ENCODE results near the gene RAB9A. TPM values are rescaled to one million over a fixed set of nuclear protein-coding genes. Genes with fewer than 3 reads are reported as not detected.
A peak's percentile ranks its signal among the peaks of the same experiment; 100 is the strongest.

RAB9A gene
- polyA plus RNA-seq, 1 of the 3 experiments (the other 2 are of a cell fraction): 15.3 TPM

GRCh38 chrX:13703135-13703534 lies 14.2 kb downstream of the RAB9A start (continued):
- TF ChIP-seq USF1 (IDR thresholded peaks at IDR 0.05; ENCODE audit: borderline replicate concordance, low read depth): no peak

- no peaks in the 10 kb centered on the region for H3K9me3 ChIP-seq
- POLR2A ChIA-PET: no interaction called here
- no peak for DNase-seq
- peak overlapping the region in 1 of 2 experiments; percentile 18; a peak in 1 of 4 replicates for H3K27ac ChIP-seq (ENCODE audit: low read depth in 2 of 2, low read length in 1 of 2)
- WGBS (ENCODE audit: low lambda C conversion rate): 85% methylated on average over 3 of the region's 3 CpGs
- H3K4me3 ChIP-seq (ENCODE audit: low read depth in 2 of 2, low read length in 1 of 2): no peak overlapping the region
- peaks cover 82% of the 10 kb centered on the region for H3K79me2 ChIP-seq (ENCODE audit: insufficient read depth)
- H3K9me2 ChIP-seq: no peaks in the 10 kb centered on the region
- no peak overlapping the region for H3K9ac ChIP-seq
- CTCF ChIA-PET: interaction anchor here (0.8 kb wide), 1 partner anchor 14 kb away, joined by 4 read pairs; the partner anchor contains the start of gene RAB9A
- no peak for TF ChIP-seq USF2 (IDR thresholded peaks at IDR 0.05; ENCODE audit: borderline replicate concordance, low read depth, low read length)
- TF ChIP-seq USF1 (IDR thresholded peaks at IDR 0.05; ENCODE audit: borderline replicate concordance, low read depth): no peak
- no peak for TF ChIP-seq FOXM1 (IDR thresholded peaks at IDR 0.05; ENCODE audit: low read depth)
- no peak for TF ChIP-seq CHD2 (IDR thresholded peaks at IDR 0.05; ENCODE audit: low read length, partially characterized antibody)
- no peak for TF ChIP-seq CTCF (IDR thresholded peaks at IDR 0.05)
- TF ChIP-seq TAF1 (IDR thresholded peaks at IDR 0.05; ENCODE audit: borderline replicate concordance, low read depth, low read length): no peak
- TF ChIP-seq SMC3 (IDR thresholded peaks at IDR 0.05; ENCODE audit: low read depth, low read length): no peak
- TF ChIP-seq MEF2A (IDR thresholded peaks at IDR 0.05; ENCODE audit: borderline replicate concordance, low read depth): no peak
- no peak for TF ChIP-seq RXRA (IDR thresholded peaks at IDR 0.05; ENCODE audit: borderline replicate concordance, low read depth)
- TF ChIP-seq YY1 (IDR thresholded peaks at IDR 0.05; ENCODE audit: low read depth): no peak
- no peak for TF ChIP-seq TEAD4 (IDR thresholded peaks at IDR 0.05; ENCODE audit: borderline replicate concordance, insufficient read depth)
- TF ChIP-seq POLR2AphosphoS5 (IDR thresholded peaks at IDR 0.05; ENCODE audit: low read depth, low read length): no peak
- no peaks in the 10 kb centered on the region for H3F3A ChIP-seq (replicated peaks; ENCODE audit: insufficient read depth)
- H3K36me3 ChIP-seq (replicated peaks in 1 of 2; ENCODE audit: control insufficient read depth in 1 of 2, insufficient read depth in 2 of 2, low read length in 1 of 2): peaks cover 9 to 20% of the 10 kb centered on the region in 2 experiments
- no peak overlapping the region for H2AFZ ChIP-seq (ENCODE audit: low read depth)
- peaks cover 33% of the 10 kb centered on the region for H4K20me1 ChIP-seq (ENCODE audit: insufficient read depth)
- H3K4me1 ChIP-seq (ENCODE audit: control insufficient read depth in 1 of 2, insufficient read depth in 2 of 2, low read depth in 1 of 2, low read length in 1 of 2): peaks cover 0 to 14% of the 10 kb centered on the region in 2 experiments; a peak in 1 of 4 replicates
- 0 out of 2 replicates have a peak overlapping the region, but pooled peaks have one; percentile 35 for H3K4me2 ChIP-seq
- no peaks in the 10 kb centered on the region for H3K27me3 ChIP-seq (ENCODE audit: insufficient read depth)
Measured at GRCh38 chrX:13703589-13703988, 14.7 kb downstream of the RAB9A start.

Measured in SK-N-SH (cell line).